Tibial nerve (tissue), 4 donors: ENCODE measurements around the gene PAPSS2. TPM values are rescaled to one million over a fixed set of nuclear protein-coding genes. Genes with fewer than 3 reads are reported as not detected.
"Not testable (repeated sequence)": the region's sequence is repeated elsewhere in the genome, so short reads cannot be mapped to it uniquely, and the experiment has no call there.

Experiments
- DNase-seq, 2 donors: peaks; one replicate each; pipeline ENCODE4 v3.0.0-alpha.2; 2019; ENCODE audit warnings: low spot score in 2 of 2
- H3K27ac ChIP-seq, 4 donors: fragments of 200-600 bp; sonication (generic) in 3 of 4; one replicate each; pipeline ENCODE4 v1.5.1; 2017 to 2019; ENCODE audit warnings: mild to moderate bottlenecking in 1 of 4
- H3K27me3 ChIP-seq, 2 donors: fragments of 200-600 bp; sonication (generic) in 1 of 2; one replicate each; pipeline versions ENCODE4 v1.5.1 to v1.6.0; 2017 to 2019
- H3K36me3 ChIP-seq, 3 donors: fragments of 200-600 bp; sonication (generic); one replicate each; pipeline ENCODE4 v1.5.1; 2018 to 2019
- H3K4me1 ChIP-seq, 4 donors: fragments of 200-600 bp; sonication (generic) in 3 of 4; one replicate each; pipeline ENCODE4 v1.5.1; 2017 to 2019
- H3K4me3 ChIP-seq, 4 donors: fragments of 200-600 bp; sonication (generic) in 3 of 4; one replicate each; pipeline ENCODE4 v1.5.1; 2017 to 2019; ENCODE audit warnings: mild to moderate bottlenecking in 1 of 4, moderate library complexity in 1 of 4
- H3K9me3 ChIP-seq, 4 donors: fragments of 200-600 bp; sonication (generic) in 3 of 4; one replicate each; pipeline ENCODE4 v1.5.1; 2017 to 2019
- CTCF ChIP-seq, 5 experiments: fragments of 200-600 bp in 3 of 5; fragments of 450-650 bp in 2 of 5; sonication (generic) in 3 of 5; IDR thresholded peaks; one replicate each; pipeline ENCODE4 v1.5.1; 2016 to 2019; ENCODE audit warnings: antibody characterized with exemption in 5 of 5, mild to moderate bottlenecking in 3 of 5, moderate library complexity in 2 of 5
- EP300 ChIP-seq, 2 donors: sonication (generic); formaldehyde crosslinking; IDR thresholded peaks; one replicate each; pipeline ENCODE4 v1.6.1; 2017; ENCODE audit warnings: antibody characterized with exemption in 2 of 2, mild to moderate bottlenecking in 1 of 2
- POLR2A ChIP-seq, 2 donors: fragments of 450-650 bp; IDR thresholded peaks; one replicate each; pipeline ENCODE4 v1.6.1; 2017; ENCODE audit warnings: antibody characterized with exemption in 2 of 2, mild to moderate bottlenecking in 2 of 2, moderate library complexity in 2 of 2
- WGBS, 2 donors: methylation state at CpG; one replicate each; pipeline ENCODE4 v1.1.5; 2018; 5-methylcytosine and 5-hydroxymethylcytosine counted together
- total RNA-seq, 4 donors: library from RNA; depleted of rRNA; stranded (reverse); fragments of >200 nt; gene quantifications; one replicate each; pipeline ENCODE4 v1.1.0, GENCODE V29; 2016

The PAPSS2 gene
- total RNA-seq, 4 donors from 2014 or later = 11.6 to 32.8 (median 19.8) TPM

- no peaks in the 10 kb centered on the region for H3K36me3 ChIP-seq
- H3K9me3 ChIP-seq = no peaks in the 10 kb centered on the region
- H3K4me3 ChIP-seq = no peak overlapping the region
- 85 to 88% methylated on average over 11 of the region's 11 CpGs for WGBS, 2 donors
- no peak overlapping the region for H3K27ac ChIP-seq
- no peak for TF ChIP-seq POLR2A (IDR thresholded peaks at IDR 0.05)
- no peak for TF ChIP-seq EP300 (IDR thresholded peaks at IDR 0.05)
- no peak for TF ChIP-seq CTCF (IDR thresholded peaks at IDR 0.05)
- no peaks in the 10 kb centered on the region for H3K4me1 ChIP-seq
- H3K27me3 ChIP-seq = no peaks in the 10 kb centered on the region
- no peak for DNase-seq
Observed at GRCh38 chr10:87642486-87642885, 17.2 kb upstream of the PAPSS2 start.

- H3K9me3 ChIP-seq = no peaks in the 10 kb centered on the region
- no peak overlapping the region for H3K27ac ChIP-seq
- H3K36me3 ChIP-seq = no peaks in the 10 kb centered on the region
- H3K27me3 ChIP-seq = no peaks in the 10 kb centered on the region
- H3K4me1 ChIP-seq = no peaks in the 10 kb centered on the region
- no peak for DNase-seq
- no peak for TF ChIP-seq EP300 (IDR thresholded peaks at IDR 0.05)
- TF ChIP-seq CTCF (IDR thresholded peaks at IDR 0.05) = no peak
- no peak for TF ChIP-seq POLR2A (IDR thresholded peaks at IDR 0.05)
- H3K4me3 ChIP-seq = no peak overlapping the region
Observed at GRCh38 chr10:87642988-87643387, 16.7 kb upstream of the PAPSS2 start.

- H3K4me1 ChIP-seq = no peaks in the 10 kb centered on the region
Observed at GRCh38 chr10:87643920-87644319, 15.8 kb upstream of the PAPSS2 start.

GRCh38 chr10:87644500-87644899 lies 15.2 kb upstream of the PAPSS2 start:
- H3K4me1 ChIP-seq, H3K27me3 ChIP-seq, H3K27ac ChIP-seq, H3K36me3 ChIP-seq, H3K9me3 ChIP-seq, H3K4me3 ChIP-seq, DNase-seq: not testable (repeated sequence)
- 85 to 91% methylated on average over 3 of the region's 3 CpGs for WGBS, 2 donors

More at GRCh38 chr10:87643920-87644319, 15.8 kb upstream of the PAPSS2 start:
- Histone ChIP-seq H3K9me3 (no peaks in the 10 kb centered on the region), H3K4me3 (no peak overlapping the region), H3K27ac (no peak overlapping the region), H3K36me3 (no peaks in the 10 kb centered on the region), H3K27me3 (no peaks in the 10 kb centered on the region)
- 82 to 84% methylated on average over 3 of the region's 3 CpGs for WGBS, 2 donors
- no peak for DNase-seq
- TF ChIP-seq CTCF (IDR thresholded peaks at IDR 0.05) = no peak
- TF ChIP-seq POLR2A (IDR thresholded peaks at IDR 0.05) = no peak
- TF ChIP-seq EP300 (IDR thresholded peaks at IDR 0.05) = no peak

- WGBS, 2 donors = 73 to 82% methylated on average over 4 of the region's 4 CpGs
- H3K4me1 ChIP-seq = no peaks in the 10 kb centered on the region
- no peak for DNase-seq
- H3K9me3 ChIP-seq = no peaks in the 10 kb centered on the region
- H3K27ac ChIP-seq = no peak overlapping the region
- no peak overlapping the region for H3K4me3 ChIP-seq
- TF ChIP-seq CTCF (IDR thresholded peaks at IDR 0.05) (no peak), EP300 (IDR thresholded peaks at IDR 0.05) (no peak), POLR2A (IDR thresholded peaks at IDR 0.05) (no peak)
- no peaks in the 10 kb centered on the region for H3K36me3 ChIP-seq
- H3K27me3 ChIP-seq = no peaks in the 10 kb centered on the region
Observed at GRCh38 chr10:87646192-87646909, 13.3 kb upstream of the PAPSS2 start.
